Testis (tissue), 2 donors: ENCODE measurements around the gene CCL3.

ENCODE experiments used
- POLR2A ChIP-seq: fragments of 450-650 bp; IDR thresholded peaks from one replicate; pipeline ENCODE4 v1.6.1; 2017; ENCODE audit warnings: antibody characterized with exemption, mild to moderate bottlenecking, moderate library complexity
- TF ChIP-seq, protein P1 (sequence below), 3 experiments: fragments of 450-650 bp in 2 of 3; fragments of 200-600 bp in 1 of 3; sonication (generic) in 1 of 3; IDR thresholded peaks; one replicate each; pipeline ENCODE4 v1.5.1; 2016 to 2019; ENCODE audit warnings: antibody characterized with exemption in 3 of 3, mild to moderate bottlenecking in 2 of 3, moderate library complexity in 1 of 3

DNA sequence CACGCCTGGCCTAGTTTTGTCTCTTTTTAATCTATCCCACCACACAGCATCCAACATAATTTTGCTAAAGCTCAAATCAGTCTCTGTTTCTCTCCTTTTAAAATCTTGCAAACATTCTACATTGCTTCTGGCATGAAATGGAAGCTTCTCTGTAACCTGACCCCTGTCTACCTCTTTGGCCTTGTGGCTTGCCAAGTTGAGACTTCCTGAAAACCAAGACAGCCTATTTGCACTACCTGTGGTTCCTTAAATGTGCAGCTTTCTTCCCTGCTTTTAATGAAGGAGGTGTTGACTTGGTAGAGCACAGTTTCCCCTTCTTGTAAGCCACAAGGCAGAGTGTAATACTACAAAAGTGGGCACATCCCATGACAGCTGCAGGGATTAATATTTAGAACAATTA is 6.0 kb upstream of the CCL3 start:
- TF ChIP-seq, protein P1, sequence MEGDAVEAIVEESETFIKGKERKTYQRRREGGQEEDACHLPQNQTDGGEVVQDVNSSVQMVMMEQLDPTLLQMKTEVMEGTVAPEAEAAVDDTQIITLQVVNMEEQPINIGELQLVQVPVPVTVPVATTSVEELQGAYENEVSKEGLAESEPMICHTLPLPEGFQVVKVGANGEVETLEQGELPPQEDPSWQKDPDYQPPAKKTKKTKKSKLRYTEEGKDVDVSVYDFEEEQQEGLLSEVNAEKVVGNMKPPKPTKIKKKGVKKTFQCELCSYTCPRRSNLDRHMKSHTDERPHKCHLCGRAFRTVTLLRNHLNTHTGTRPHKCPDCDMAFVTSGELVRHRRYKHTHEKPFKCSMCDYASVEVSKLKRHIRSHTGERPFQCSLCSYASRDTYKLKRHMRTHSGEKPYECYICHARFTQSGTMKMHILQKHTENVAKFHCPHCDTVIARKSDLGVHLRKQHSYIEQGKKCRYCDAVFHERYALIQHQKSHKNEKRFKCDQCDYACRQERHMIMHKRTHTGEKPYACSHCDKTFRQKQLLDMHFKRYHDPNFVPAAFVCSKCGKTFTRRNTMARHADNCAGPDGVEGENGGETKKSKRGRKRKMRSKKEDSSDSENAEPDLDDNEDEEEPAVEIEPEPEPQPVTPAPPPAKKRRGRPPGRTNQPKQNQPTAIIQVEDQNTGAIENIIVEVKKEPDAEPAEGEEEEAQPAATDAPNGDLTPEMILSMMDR (IDR thresholded peaks at IDR 0.05) = no peak
- no peak for TF ChIP-seq POLR2A
